Activated CD8-positive, alpha-beta memory T cell treated with anti-CD3 and anti-CD28 coated beads, Interleukin-2, amount 50 U/mL, for 24 hours (primary cell): ENCODE measurements around the gene NEURL1.

Experiments
- DNase-seq: peaks from one replicate; pipeline ENCODE4 v3.0.0-alpha.2; 2020; ENCODE audit errors: extremely low read depth

NEURL1 gene

GRCh38 chr10:103564116-103564501, 70.6 kb downstream of the NEURL1 start:
- DNase-seq, result no peak

- no peak for DNase-seq
Measured at GRCh38 chr10:103564776-103565520, 71.4 kb downstream of the NEURL1 start.

GRCh38 chr10:103566536-103566935, 73.0 kb downstream of the NEURL1 start:
- no peak for DNase-seq

- no peak for DNase-seq
Measured at GRCh38 chr10:103568505-103568904, 75.0 kb downstream of the NEURL1 start.

GRCh38 chr10:103569896-103570295, 76.4 kb downstream of the NEURL1 start:
- no peak for DNase-seq

GRCh38 chr10:103570844-103571655, 77.5 kb downstream of the NEURL1 start:
- no peak for DNase-seq

- no peak for DNase-seq
Measured at GRCh38 chr10:103571656-103571975, 78.1 kb downstream of the NEURL1 start.

GRCh38 chr10:103572347-103573204, 79.1 kb downstream of the NEURL1 start:
- no peak for DNase-seq

- DNase-seq, result no peak
Measured at GRCh38 chr10:103573205-103573487, 79.6 kb downstream of the NEURL1 start.

- no peak for DNase-seq
Measured at GRCh38 chr10:103574097-103575061, 80.9 kb downstream of the NEURL1 start.

GRCh38 chr10:103575416-103576075, 82.0 kb downstream of the NEURL1 start:
- DNase-seq, result no peak

GRCh38 chr10:103576076-103576471, 82.6 kb downstream of the NEURL1 start:
- DNase-seq, result no peak

GRCh38 chr10:103576862-103577261, 83.4 kb downstream of the NEURL1 start:
- no peak for DNase-seq

GRCh38 chr10:103578782-103579382, 85.4 kb downstream of the NEURL1 start:
- no peak for DNase-seq

- no peak for DNase-seq
Measured at GRCh38 chr10:103580011-103580410, 86.5 kb downstream of the NEURL1 start.

- no peak for DNase-seq
Measured at GRCh38 chr10:103580430-103580829, 86.9 kb downstream of the NEURL1 start.

- DNase-seq, result no peak
Measured at GRCh38 chr10:103581499-103581898, 88.0 kb downstream of the NEURL1 start.

- DNase-seq, result no peak
Measured at GRCh38 chr10:103582331-103583123, 89.0 kb downstream of the NEURL1 start.

- DNase-seq, result no peak
Measured at GRCh38 chr10:103583871-103584215, 90.3 kb downstream of the NEURL1 start.
